GM23248 (cell line): ENCODE data around the gene FAM163A.

ENCODE experiments used
- EZH2 ChIP-seq: fragments of 200-600 bp; sonication (generic); IDR thresholded peaks from 2 replicates; pipeline ENCODE4 v1.6.1; 2018; ENCODE audit warnings: antibody characterized with exemption, mild to moderate bottlenecking; ENCODE audit not compliant: insufficient read depth, poor library complexity, severe bottlenecking
- EZH2phosphoT487 ChIP-seq: fragments of 200-600 bp; sonication (generic); IDR thresholded peaks from 2 replicates; pipeline ENCODE4 v1.6.1; 2018; ENCODE audit warnings: antibody characterized with exemption, moderate library complexity, mild to moderate bottlenecking, low read depth; ENCODE audit not compliant: insufficient read depth

DNA sequence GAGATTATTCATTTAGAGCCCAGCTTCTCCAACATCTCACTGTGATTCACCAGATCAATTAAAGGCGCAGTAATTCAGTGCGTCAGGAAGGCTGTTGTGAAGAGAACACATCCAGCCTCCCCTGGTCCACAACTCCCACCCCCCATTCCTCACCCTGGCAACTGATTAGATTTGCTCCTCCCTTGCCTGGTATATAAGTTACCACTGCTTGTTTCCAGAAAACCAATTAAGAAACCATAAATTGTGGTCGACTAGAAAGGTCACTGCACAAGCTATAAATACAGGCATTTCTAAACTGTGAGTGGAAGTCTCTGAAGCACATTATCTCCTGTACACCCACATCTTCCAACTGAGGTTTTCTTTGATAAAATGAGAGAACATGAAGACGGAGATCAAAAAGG, 41.9 kb downstream of the FAM163A start:
- no peak for TF ChIP-seq EZH2phosphoT487
- no peak for TF ChIP-seq EZH2
